HEK293 (cell line): ENCODE data around the gene KATNAL2.

Experiments
- CTCF ChIA-PET: fragments of 350-600 bp; formaldehyde crosslinking; extraction: SDS; loops from one replicate; lab custom pipeline; 2021; ENCODE audit warnings: antibody characterized with exemption; lab: Yijun Ruan, JAX
- POLR2A ChIA-PET: fragments of 300-600 bp; formaldehyde crosslinking; extraction: SDS; loops from one replicate; lab custom pipeline; 2020; ENCODE audit warnings: antibody characterized with exemption, inconsistent platforms; lab: Yijun Ruan, JAX
- H3K27ac ChIP-seq: fragments of 200-500 bp; sonication (Bioruptor generic); 2 replicates; pipeline ENCODE4 v1.5.1; 2014; ENCODE audit warnings: low read depth, low read length, control low read depth, inconsistent platforms; ENCODE audit errors: extremely low read depth
- H3K36me3 ChIP-seq, 2 experiments: fragments of 200-500 bp in 1 of 2; sonication (Bioruptor generic) in 1 of 2; 1 replicate in 1 of 2; 2 replicates in 1 of 2; pipeline ENCODE4 v1.5.1; 2014 to 2017; ENCODE audit warnings: inconsistent platforms in 2 of 2, low read length in 2 of 2; ENCODE audit not compliant: control insufficient read depth in 2 of 2, insufficient read depth in 1 of 2
- H3K4me1 ChIP-seq: fragments of 200-500 bp; sonication (Bioruptor generic); 2 replicates; pipeline ENCODE4 v1.5.1; 2014; ENCODE audit warnings: mild to moderate bottlenecking, low read length, inconsistent platforms; ENCODE audit not compliant: control insufficient read depth, insufficient read depth
- H3K4me3 ChIP-seq: 2 replicates; pipeline ENCODE4 v1.5.1; 2011; ENCODE audit warnings: low read depth, mild to moderate bottlenecking, control low read depth, low read length, moderate library complexity
- H3K9me3 ChIP-seq: fragments of 200-500 bp; sonication (Bioruptor generic); 2 replicates; pipeline ENCODE4 v1.5.1; 2014; ENCODE audit warnings: low read depth, low read length, inconsistent platforms; ENCODE audit not compliant: control insufficient read depth, insufficient read depth
- PRDM1 ChIP-seq: fragments of 450-650 bp; formaldehyde crosslinking; IDR thresholded peaks from 2 replicates; pipeline ENCODE4; 2016; ENCODE audit warnings: missing biosample characterization, missing genetic modification characterization
- REPIN1 ChIP-seq: fragments of 450-650 bp; formaldehyde crosslinking; IDR thresholded peaks from 2 replicates; pipeline ENCODE4 v1.5.1; 2017; ENCODE audit warnings: missing biosample characterization, missing genetic modification characterization, low read depth
- TCF7L2 ChIP-seq: IDR thresholded peaks from 2 replicates; pipeline ENCODE4 v1.6.1; 2011; ENCODE audit warnings: low read depth, mild to moderate bottlenecking, inconsistent platforms, low read length, moderate library complexity, borderline replicate concordance
- WT1 ChIP-seq: fragments of 450-650 bp; formaldehyde crosslinking; IDR thresholded peaks from 2 replicates; pipeline ENCODE4 v1.5.1; 2016; ENCODE audit warnings: missing biosample characterization, missing genetic modification characterization
- ZFP37 ChIP-seq: fragments of 450-650 bp; formaldehyde crosslinking; IDR thresholded peaks from 2 replicates; pipeline ENCODE4 v1.5.1; 2016; ENCODE audit warnings: missing biosample characterization, missing genetic modification characterization
- ZNF221 ChIP-seq: fragments of 450-650 bp; formaldehyde crosslinking; IDR thresholded peaks from 2 replicates; pipeline ENCODE4 v1.5.1; 2017; ENCODE audit warnings: missing biosample characterization, missing genetic modification characterization, borderline replicate concordance
- ZNF366 ChIP-seq: fragments of 450-650 bp; formaldehyde crosslinking; conservative IDR thresholded peaks from 2 replicates; pipeline ENCODE4 v1.5.1; 2016; ENCODE audit warnings: missing biosample characterization, missing genetic modification characterization
- ZNF423 ChIP-seq: fragments of 450-650 bp; formaldehyde crosslinking; IDR thresholded peaks from 2 replicates; pipeline ENCODE4 v1.5.1; 2016; ENCODE audit warnings: missing biosample characterization, missing genetic modification characterization
- ZNF529 ChIP-seq: fragments of 450-650 bp; formaldehyde crosslinking; IDR thresholded peaks from 2 replicates; pipeline ENCODE4 v1.5.1; 2017; ENCODE audit warnings: missing genetic modification characterization, missing biosample characterization; ENCODE audit not compliant: insufficient replicate concordance
- ZNF548 ChIP-seq: fragments of 450-650 bp; formaldehyde crosslinking; IDR thresholded peaks from 2 replicates; pipeline ENCODE4 v1.5.1; 2016; ENCODE audit warnings: missing biosample characterization, missing genetic modification characterization
- ZNF660 ChIP-seq: fragments of 450-650 bp; IDR thresholded peaks from 2 replicates; pipeline ENCODE4 v1.5.1; 2018; ENCODE audit warnings: missing biosample characterization, mild to moderate bottlenecking, missing genetic modification characterization
- ZNF670 ChIP-seq: fragments of 450-650 bp; formaldehyde crosslinking; IDR thresholded peaks from 2 replicates; pipeline ENCODE4 v1.5.1; 2016; ENCODE audit warnings: missing biosample characterization, missing genetic modification characterization, low read depth
- ZNF776 ChIP-seq: fragments of 450-650 bp; formaldehyde crosslinking; IDR thresholded peaks from 2 replicates; pipeline ENCODE4 v1.5.0; 2017; ENCODE audit warnings: missing biosample characterization, missing genetic modification characterization, borderline replicate concordance
- TF ChIP-seq, protein P1 (sequence below): fragments of 450-650 bp; formaldehyde crosslinking; IDR thresholded peaks from 2 replicates; pipeline ENCODE4 v1.5.1; 2016; ENCODE audit warnings: missing biosample characterization, missing genetic modification characterization
- TF ChIP-seq, protein P2 (sequence below): fragments of 450-650 bp; formaldehyde crosslinking; IDR thresholded peaks from 2 replicates; pipeline ENCODE4 v1.5.1; 2017; ENCODE audit warnings: missing biosample characterization, missing genetic modification characterization
- TF ChIP-seq, protein P3 (sequence below): fragments of 450-650 bp; formaldehyde crosslinking; IDR thresholded peaks from 2 replicates; pipeline ENCODE4 v1.5.1; 2016; ENCODE audit warnings: missing biosample characterization, missing genetic modification characterization
- TF ChIP-seq, protein P4 (sequence below): fragments of 450-650 bp; formaldehyde crosslinking; IDR thresholded peaks from 2 replicates; pipeline ENCODE4 v1.5.1; 2016; ENCODE audit warnings: missing biosample characterization, missing genetic modification characterization
- TF ChIP-seq, protein P5 (sequence below): fragments of 450-650 bp; formaldehyde crosslinking; IDR thresholded peaks from 2 replicates; pipeline ENCODE4 v1.5.1; 2016; ENCODE audit warnings: missing biosample characterization, missing genetic modification characterization

The KATNAL2 gene

DNA sequence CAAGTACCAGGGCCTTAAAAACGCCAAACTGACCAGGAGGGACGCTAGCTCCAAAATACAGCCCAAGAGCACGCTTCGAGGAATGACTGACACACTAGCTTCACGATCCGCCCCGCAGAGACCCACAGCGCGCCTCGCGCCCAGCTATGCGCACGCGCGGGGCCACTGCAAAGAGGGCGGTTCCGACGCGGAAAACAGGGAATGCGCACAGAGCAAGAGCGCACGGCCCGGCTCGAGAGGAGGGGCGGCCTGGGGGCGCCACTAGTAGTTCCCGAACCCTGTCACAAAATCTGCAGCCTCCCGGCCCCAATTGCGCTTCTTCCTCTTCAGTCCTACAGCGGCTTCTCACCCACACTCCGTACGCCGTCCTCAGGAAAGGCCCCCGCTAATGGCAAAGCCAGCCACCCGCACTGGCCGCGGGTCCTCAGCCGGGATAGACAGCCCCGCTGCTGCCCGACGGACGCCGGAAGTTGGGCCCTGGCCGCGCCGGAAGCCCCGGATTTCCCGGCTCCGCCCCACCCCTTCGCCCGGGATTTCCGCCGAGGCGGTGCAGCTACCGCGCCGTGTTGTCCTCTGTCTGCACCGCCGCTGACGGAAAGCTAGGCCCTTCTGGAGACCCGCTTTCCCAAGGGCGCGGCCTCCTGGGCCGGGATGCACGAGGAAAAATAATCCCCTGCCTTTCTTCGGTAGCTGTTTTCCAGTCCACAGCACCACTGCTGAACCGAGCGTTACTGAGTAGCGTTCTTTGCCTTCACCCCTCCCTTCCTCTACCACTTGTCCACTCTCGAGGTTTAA lies 232.8 kb downstream of the KATNAL2 start, which contains the start of gene HDHD2 (continued):
- TF ChIP-seq, protein P1, sequence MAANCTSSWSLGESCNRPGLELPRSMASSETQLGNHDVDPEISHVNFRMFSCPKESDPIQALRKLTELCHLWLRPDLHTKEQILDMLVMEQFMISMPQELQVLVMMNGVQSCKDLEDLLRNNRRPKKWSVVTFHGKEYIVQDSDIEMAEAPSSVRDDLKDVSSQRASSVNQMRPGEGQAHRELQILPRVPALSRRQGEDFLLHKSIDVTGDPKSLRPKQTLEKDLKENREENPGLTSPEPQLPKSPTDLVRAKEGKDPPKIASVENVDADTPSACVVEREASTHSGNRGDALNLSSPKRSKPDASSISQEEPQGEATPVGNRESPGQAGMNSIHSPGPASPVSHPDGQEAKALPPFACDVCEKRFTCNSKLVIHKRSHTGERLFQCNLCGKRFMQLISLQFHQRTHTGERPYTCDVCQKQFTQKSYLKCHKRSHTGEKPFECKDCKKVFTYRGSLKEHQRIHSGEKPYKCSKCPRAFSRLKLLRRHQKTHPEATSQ (tag by site-specific recombination), result no peak
- no peak for TF ChIP-seq ZNF423 (tag by site-specific recombination)
- TF ChIP-seq ZNF670, result no peak
- TF ChIP-seq, protein P2, sequence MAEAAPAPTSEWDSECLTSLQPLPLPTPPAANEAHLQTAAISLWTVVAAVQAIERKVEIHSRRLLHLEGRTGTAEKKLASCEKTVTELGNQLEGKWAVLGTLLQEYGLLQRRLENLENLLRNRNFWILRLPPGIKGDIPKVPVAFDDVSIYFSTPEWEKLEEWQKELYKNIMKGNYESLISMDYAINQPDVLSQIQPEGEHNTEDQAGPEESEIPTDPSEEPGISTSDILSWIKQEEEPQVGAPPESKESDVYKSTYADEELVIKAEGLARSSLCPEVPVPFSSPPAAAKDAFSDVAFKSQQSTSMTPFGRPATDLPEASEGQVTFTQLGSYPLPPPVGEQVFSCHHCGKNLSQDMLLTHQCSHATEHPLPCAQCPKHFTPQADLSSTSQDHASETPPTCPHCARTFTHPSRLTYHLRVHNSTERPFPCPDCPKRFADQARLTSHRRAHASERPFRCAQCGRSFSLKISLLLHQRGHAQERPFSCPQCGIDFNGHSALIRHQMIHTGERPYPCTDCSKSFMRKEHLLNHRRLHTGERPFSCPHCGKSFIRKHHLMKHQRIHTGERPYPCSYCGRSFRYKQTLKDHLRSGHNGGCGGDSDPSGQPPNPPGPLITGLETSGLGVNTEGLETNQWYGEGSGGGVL, result no peak
- TF ChIP-seq ZNF660 (tag by site-specific recombination), result peak; percentile 34; the same call in 1 of the 2 replicates
- TF ChIP-seq, protein P3, sequence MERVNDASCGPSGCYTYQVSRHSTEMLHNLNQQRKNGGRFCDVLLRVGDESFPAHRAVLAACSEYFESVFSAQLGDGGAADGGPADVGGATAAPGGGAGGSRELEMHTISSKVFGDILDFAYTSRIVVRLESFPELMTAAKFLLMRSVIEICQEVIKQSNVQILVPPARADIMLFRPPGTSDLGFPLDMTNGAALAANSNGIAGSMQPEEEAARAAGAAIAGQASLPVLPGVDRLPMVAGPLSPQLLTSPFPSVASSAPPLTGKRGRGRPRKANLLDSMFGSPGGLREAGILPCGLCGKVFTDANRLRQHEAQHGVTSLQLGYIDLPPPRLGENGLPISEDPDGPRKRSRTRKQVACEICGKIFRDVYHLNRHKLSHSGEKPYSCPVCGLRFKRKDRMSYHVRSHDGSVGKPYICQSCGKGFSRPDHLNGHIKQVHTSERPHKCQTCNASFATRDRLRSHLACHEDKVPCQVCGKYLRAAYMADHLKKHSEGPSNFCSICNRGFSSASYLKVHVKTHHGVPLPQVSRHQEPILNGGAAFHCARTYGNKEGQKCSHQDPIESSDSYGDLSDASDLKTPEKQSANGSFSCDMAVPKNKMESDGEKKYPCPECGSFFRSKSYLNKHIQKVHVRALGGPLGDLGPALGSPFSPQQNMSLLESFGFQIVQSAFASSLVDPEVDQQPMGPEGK (tag by site-specific recombination), result peak; percentile 95
- 0 out of 2 replicates have a peak, but pooled peaks have one; percentile 65 for TF ChIP-seq ZFP37 (tag by site-specific recombination)
- TF ChIP-seq, protein P4, sequence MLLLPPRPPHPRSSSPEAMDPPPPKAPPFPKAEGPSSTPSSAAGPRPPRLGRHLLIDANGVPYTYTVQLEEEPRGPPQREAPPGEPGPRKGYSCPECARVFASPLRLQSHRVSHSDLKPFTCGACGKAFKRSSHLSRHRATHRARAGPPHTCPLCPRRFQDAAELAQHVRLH (tag by site-specific recombination), result 0 out of 2 replicates have a peak, but pooled peaks have one; percentile 65
- TF ChIP-seq ZNF548 (tag by site-specific recombination), result no peak
- TF ChIP-seq REPIN1 (tag by site-specific recombination), result no peak
- TF ChIP-seq ZNF529 (tag by site-specific recombination), result no peak
- TF ChIP-seq TCF7L2, result no peak
- TF ChIP-seq, protein P5, sequence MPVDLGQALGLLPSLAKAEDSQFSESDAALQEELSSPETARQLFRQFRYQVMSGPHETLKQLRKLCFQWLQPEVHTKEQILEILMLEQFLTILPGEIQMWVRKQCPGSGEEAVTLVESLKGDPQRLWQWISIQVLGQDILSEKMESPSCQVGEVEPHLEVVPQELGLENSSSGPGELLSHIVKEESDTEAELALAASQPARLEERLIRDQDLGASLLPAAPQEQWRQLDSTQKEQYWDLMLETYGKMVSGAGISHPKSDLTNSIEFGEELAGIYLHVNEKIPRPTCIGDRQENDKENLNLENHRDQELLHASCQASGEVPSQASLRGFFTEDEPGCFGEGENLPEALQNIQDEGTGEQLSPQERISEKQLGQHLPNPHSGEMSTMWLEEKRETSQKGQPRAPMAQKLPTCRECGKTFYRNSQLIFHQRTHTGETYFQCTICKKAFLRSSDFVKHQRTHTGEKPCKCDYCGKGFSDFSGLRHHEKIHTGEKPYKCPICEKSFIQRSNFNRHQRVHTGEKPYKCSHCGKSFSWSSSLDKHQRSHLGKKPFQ (tag by site-specific recombination), result no peak
- TF ChIP-seq, all 188 proteins: peak for 40

DNA sequence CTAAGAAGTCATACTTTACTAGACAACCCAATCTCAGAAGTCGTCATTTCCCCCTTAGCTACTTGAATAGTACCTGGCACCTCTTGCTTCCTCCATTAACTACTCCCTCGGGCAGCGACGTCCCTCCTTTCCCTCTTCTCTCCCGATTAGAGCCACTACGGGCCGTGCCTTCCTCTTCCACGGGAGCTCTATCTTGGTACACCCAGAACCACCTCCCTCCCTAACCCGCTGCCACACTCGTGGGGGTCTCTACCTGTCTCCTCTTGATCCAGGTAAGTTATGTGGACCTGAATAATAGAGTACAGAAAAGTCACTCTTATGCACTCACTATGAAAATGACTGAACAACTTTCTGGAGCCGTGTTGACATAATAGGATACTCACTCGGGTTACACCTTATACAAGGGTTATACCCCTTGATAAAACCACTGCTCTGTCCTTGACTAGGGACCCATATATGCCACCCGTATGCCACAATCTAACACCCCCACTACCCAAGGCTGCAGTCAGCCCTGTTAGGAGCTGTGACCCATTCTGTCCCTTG lies 233.5 kb downstream of the KATNAL2 start:
- CTCF ChIA-PET, result interaction anchor here (0.7 to 1.5 kb wide), 4 partner anchors 17 to 1105 kb away, joined by 3 to 5 read pairs (median 3); no protein-coding TSS in a partner anchor
- Histone ChIP-seq H3K36me3 (peaks cover 7 to 19% of the 10 kb centered on the region in 2 experiments), H3K4me3 (peak overlapping the region; percentile 75), H3K9me3 (no peaks in the 10 kb centered on the region), H3K27ac (peak overlapping the region; percentile 62), H3K4me1 (peaks cover 9% of the 10 kb centered on the region)
- TF ChIP-seq ZNF366 (peak; percentile 20; the same call in 1 of the 2 replicates), WT1 (tag by site-specific recombination) (0 out of 2 replicates have a peak, but pooled peaks have one; percentile 5), ZNF776 (no peak), PRDM1 (tag by site-specific recombination) (peak; percentile 32; the same call in 1 of the 2 replicates), ZNF221 (no peak)
- POLR2A ChIA-PET, result interaction anchor here (0.6 to 2.4 kb wide), 14 partner anchors 8 to 737 kb away, joined by 3 to 14 read pairs (median 9); no protein-coding TSS in a partner anchor
